Measurements from ENCODE around the gene CHMP6. TPM values are rescaled to one million over a fixed set of nuclear protein-coding genes. Genes with fewer than 3 reads are reported as not detected.

CHMP6 gene
- total and polyA plus RNA-seq, 7 donors = 15.7 to 40.4 (median 28.2) TPM

GRCh38 chr17:81048827-81049371, 57.3 kb downstream of the CHMP6 start:
- H3K27me3 ChIP-seq = no peaks in the 10 kb centered on the region
- H3K27ac ChIP-seq = peak overlapping the region in 3 of 4 donors; percentile 70 to 92 (median 77)
- H3K4me1 ChIP-seq = peaks cover 0 to 98% (median 89%) of the 10 kb centered on the region in 4 donors
- TF ChIP-seq EP300 (IDR thresholded peaks at IDR 0.05) = no peak
- no peak for TF ChIP-seq CTCF (IDR thresholded peaks at IDR 0.05)
- no peak for TF ChIP-seq POLR2A (IDR thresholded peaks at IDR 0.05)
- no peak for TF ChIP-seq POLR2AphosphoS5 (IDR thresholded peaks at IDR 0.05)
- intact Hi-C loops (cut with DNase I) = no loop called here
- H3K36me3 ChIP-seq = no peaks in the 10 kb centered on the region
- H3K4me3 ChIP-seq = no peak overlapping the region
- DNase-seq = no peak
- WGBS, 2 donors = 89 to 94% methylated on average over 28 of the region's 28 CpGs
- no peaks in the 10 kb centered on the region for H3K9me3 ChIP-seq

- 57 to 84% methylated on average over 17 of the region's 17 CpGs for WGBS, 2 donors
- no peak for DNase-seq
- intact Hi-C loops (cut with DNase I) = no loop called here
- Histone ChIP-seq H3K4me3 (peak overlapping the region in 2 of 4 donors; percentile 22 to 23), H3K27me3 (no peaks in the 10 kb centered on the region), H3K36me3 (peaks cover 0 to 3% (median 0%) of the 10 kb centered on the region in 4 donors), H3K9me3 (no peaks in the 10 kb centered on the region), H3K27ac (peak overlapping the region; percentile 40 to 92 (median 74)), H3K4me1 (peaks cover 0 to 92% (median 83%) of the 10 kb centered on the region in 4 donors)
- no peak for TF ChIP-seq EP300 (IDR thresholded peaks at IDR 0.05)
- TF ChIP-seq CTCF (IDR thresholded peaks at IDR 0.05) = no peak
- TF ChIP-seq POLR2A (IDR thresholded peaks at IDR 0.05) = no peak
- no peak for TF ChIP-seq POLR2AphosphoS5 (IDR thresholded peaks at IDR 0.05)
These were observed 57.8 kb downstream of the CHMP6 start for GRCh38 chr17:81049372-81049911.

Other genes starting within 250 kb of the CHMP6 start
- gene BAIAP2, start 43.3 kb downstream of the CHMP6 start, total RNA-seq = 10 to 100 TPM; 32.6 to 52.3 (median 50.9) TPM
- 10 to 100 TPM in 2 of 3 donors, 1 to 10 TPM in 1; 6.5 to 17.2 (median 14.4) TPM for gene BAIAP2, start 43.3 kb downstream of the CHMP6 start, polyA plus RNA-seq
- not detected for gene PVALEF, start 173.7 kb downstream of the CHMP6 start, total RNA-seq
- gene PVALEF, start 173.7 kb downstream of the CHMP6 start, polyA plus RNA-seq = not detected
- gene AATK, start 174.4 kb downstream of the CHMP6 start, total RNA-seq = 1 to 10 TPM in 3 of 4 donors, under 1 TPM in 1; 0.16 to 9.6 (median 5.4) TPM
- gene AATK, start 174.4 kb downstream of the CHMP6 start, polyA plus RNA-seq = 1 to 10 TPM in 2 of 3 donors, under 1 TPM in 1; 0.69 to 4.2 (median 4.1) TPM
- 10 to 100 TPM in 1 of 4 donors, 1 to 10 TPM in 3; 4.1 to 11.6 (median 5.1) TPM for gene CEP131, start 231.1 kb downstream of the CHMP6 start, total RNA-seq
- 10 to 100 TPM in 1 of 3 donors, 1 to 10 TPM in 2; 1.8 to 10.5 (median 4.8) TPM for gene CEP131, start 231.1 kb downstream of the CHMP6 start, polyA plus RNA-seq
- gene TEPSIN, start 247.2 kb downstream of the CHMP6 start, total RNA-seq = 10 to 100 TPM; 15.7 to 42.8 (median 24.4) TPM
- gene TEPSIN, start 247.2 kb downstream of the CHMP6 start, polyA plus RNA-seq = 10 to 100 TPM in 2 of 3 donors, 1 to 10 TPM in 1; 6.9 to 33.5 (median 11.4) TPM
- gene NDUFAF8, start 247.5 kb downstream of the CHMP6 start, total RNA-seq = 10 to 100 TPM in 3 of 4 donors, 1 to 10 TPM in 1; 8.6 to 52.4 (median 35.0) TPM
- 10 to 100 TPM; 19.7 to 37.6 (median 26.4) TPM for gene NDUFAF8, start 247.5 kb downstream of the CHMP6 start, polyA plus RNA-seq